SK-N-SH (cell line): ENCODE data around the gene INO80. TPM values are rescaled to one million over a fixed set of nuclear protein-coding genes. Genes with fewer than 3 reads are reported as not detected.

Experiments
- CTCF ChIA-PET: fragments of 300-600, 350-600 bp; formaldehyde crosslinking; extraction: SDS; loops from one replicate; lab custom pipeline; 2021; lab: Yijun Ruan, JAX
- POLR2A ChIA-PET: fragments of 350-600 bp; sonication (Branson Sonifier 250); formaldehyde crosslinking; extraction: SDS; loops from one replicate; lab custom pipeline; 2020; ENCODE audit warnings: antibody characterized with exemption, inconsistent platforms; lab: Yijun Ruan, JAX
- DNase-seq: peaks from one replicate; pipeline ENCODE4 v3.0.0; 2012
- H2AFZ ChIP-seq: fragments of 200-600 bp; sonication (generic); 2 replicates; pipeline ENCODE4 v1.8.1; 2016; ENCODE audit warnings: antibody characterized with exemption, mild to moderate bottlenecking, low read depth
- H3F3A ChIP-seq: fragments of 200-600 bp; sonication (generic); replicated peaks from 2 replicates; pipeline ENCODE3; 2016; ENCODE audit warnings: antibody characterized with exemption, mild to moderate bottlenecking; ENCODE audit not compliant: insufficient read depth
- H3K27ac ChIP-seq, 2 experiments: fragments of 200-500 bp in 1 of 2; fragments of 200-600 bp in 1 of 2; sonication (Bioruptor generic) in 1 of 2; sonication (generic), shearing (Covaris generic) in 1 of 2; 2 replicates each; pipeline versions ENCODE4 v1.5.1 to v1.6.1; 2014 to 2016; ENCODE audit warnings: low read depth in 2 of 2, inconsistent platforms in 1 of 2, low read length in 1 of 2, mild to moderate bottlenecking in 1 of 2, mixed read lengths in 1 of 2
- H3K27me3 ChIP-seq: fragments of 200-600 bp; sonication (generic), shearing (Covaris generic); 2 replicates; pipeline ENCODE4 v1.6.1; 2016; ENCODE audit warnings: mixed run types; ENCODE audit not compliant: insufficient read depth
- H3K36me3 ChIP-seq, 2 experiments: fragments of 200-500 bp in 1 of 2; fragments of 200-600 bp in 1 of 2; sonication (Bioruptor generic) in 1 of 2; sonication (generic) in 1 of 2; replicated peaks in 1 of 2; 2 replicates each; pipeline versions ENCODE3 to v1.5.1; 2014 to 2016; ENCODE audit warnings: low read length in 1 of 2, mild to moderate bottlenecking in 1 of 2; ENCODE audit not compliant: insufficient read depth in 2 of 2, control insufficient read depth in 1 of 2
- H3K4me1 ChIP-seq, 2 experiments: fragments of 200-500 bp in 1 of 2; fragments of 200-600 bp in 1 of 2; sonication (Bioruptor generic) in 1 of 2; sonication (generic), shearing (Covaris generic) in 1 of 2; 2 replicates each; pipeline versions ENCODE4 v1.5.1 to v1.6.1; 2014 to 2016; ENCODE audit warnings: low read depth in 1 of 2, low read length in 1 of 2, mixed run types in 1 of 2; ENCODE audit not compliant: insufficient read depth in 2 of 2, control insufficient read depth in 1 of 2
- H3K4me2 ChIP-seq: fragments of 200-600 bp; sonication (generic), shearing (Covaris generic); 2 replicates; pipeline ENCODE4 v1.6.1; 2017; ENCODE audit warnings: mixed run types
- H3K4me3 ChIP-seq, 2 experiments: fragments of 200-500 bp in 1 of 2; fragments of 200-600 bp in 1 of 2; sonication (Bioruptor generic) in 1 of 2; sonication (generic), shearing (Covaris generic) in 1 of 2; 2 replicates each; pipeline versions ENCODE4 v1.5.1 to v1.8.1; 2014 to 2016; ENCODE audit warnings: low read depth in 2 of 2, inconsistent platforms in 1 of 2, low read length in 1 of 2, mild to moderate bottlenecking in 1 of 2, mixed read lengths in 1 of 2, moderate library complexity in 1 of 2
- H3K79me2 ChIP-seq: fragments of 200-600 bp; sonication (generic); 2 replicates; pipeline ENCODE4 v1.8.1; 2017; ENCODE audit warnings: mild to moderate bottlenecking; ENCODE audit not compliant: insufficient read depth
- H3K9ac ChIP-seq: fragments of 200-600 bp; sonication (generic); 2 replicates; pipeline ENCODE4 v1.6.1; 2017; ENCODE audit warnings: mixed run types
- H3K9me2 ChIP-seq: fragments of 200-600 bp; sonication (generic); 2 replicates; pipeline ENCODE4 v1.6.1; 2017; ENCODE audit warnings: mixed run types
- H3K9me3 ChIP-seq: fragments of 200-600 bp; sonication (generic); 2 replicates; pipeline ENCODE4 v1.6.1; 2017; ENCODE audit warnings: mixed run types, mild to moderate bottlenecking, moderate library complexity
- H4K20me1 ChIP-seq: fragments of 200-600 bp; sonication (generic); 2 replicates; pipeline ENCODE4 v1.6.1; 2017; ENCODE audit warnings: mild to moderate bottlenecking, mixed run types; ENCODE audit not compliant: insufficient read depth
- EZH2phosphoT487 ChIP-seq: fragments of 200-600 bp; sonication (generic); IDR thresholded peaks from 2 replicates; pipeline ENCODE4 v1.6.1; 2017; ENCODE audit warnings: low read depth, mixed run types, mild to moderate bottlenecking, antibody characterized with exemption, moderate library complexity, borderline replicate concordance
- FOXJ3 ChIP-seq: sonication (generic); formaldehyde crosslinking; IDR thresholded peaks from 2 replicates; pipeline ENCODE4 v1.5.1; 2020; ENCODE audit warnings: mild to moderate bottlenecking, missing genetic modification reagents
- FOXM1 ChIP-seq: IDR thresholded peaks from 2 replicates; pipeline ENCODE4 v1.4.0; 2012; ENCODE audit warnings: low read depth, mild to moderate bottlenecking
- GATA2 ChIP-seq: sonication (generic); formaldehyde crosslinking; IDR thresholded peaks from 2 replicates; pipeline ENCODE4 v1.5.0; 2020; ENCODE audit warnings: mild to moderate bottlenecking, missing genetic modification reagents
- JUND ChIP-seq: IDR thresholded peaks from 2 replicates; pipeline ENCODE4 v1.4.0; 2012
- RAD21 ChIP-seq: IDR thresholded peaks from 2 replicates; pipeline ENCODE4 v1.6.1; 2012; ENCODE audit warnings: mild to moderate bottlenecking, low read length
- RCOR1 ChIP-seq: fragments of 150-350 bp; IDR thresholded peaks from 2 replicates; pipeline ENCODE4 v1.6.1; 2017; ENCODE audit warnings: antibody characterized with exemption, low read length
- RFX5 ChIP-seq: IDR thresholded peaks from 2 replicates; pipeline ENCODE4 v1.6.1; 2012; ENCODE audit warnings: mild to moderate bottlenecking, improper control_type of control experiment, low read length
- SIN3A ChIP-seq: IDR thresholded peaks from 2 replicates; pipeline ENCODE4 v1.6.1; 2012; ENCODE audit warnings: low read depth, mild to moderate bottlenecking, low read length, moderate library complexity, borderline replicate concordance
- SMC3 ChIP-seq: IDR thresholded peaks from 2 replicates; pipeline ENCODE4 v1.6.1; 2012; ENCODE audit warnings: low read depth, low read length, improper control_type of control experiment
- TAF1 ChIP-seq: IDR thresholded peaks from 2 replicates; pipeline ENCODE4 v1.6.1; 2012; ENCODE audit warnings: low read depth, mild to moderate bottlenecking, low read length, moderate library complexity, borderline replicate concordance
- TEAD4 ChIP-seq: IDR thresholded peaks from 2 replicates; pipeline ENCODE4 v1.4.0; 2012; ENCODE audit warnings: mild to moderate bottlenecking, borderline replicate concordance; ENCODE audit not compliant: insufficient read depth
- YY1 ChIP-seq: IDR thresholded peaks from 2 replicates; pipeline ENCODE4 v1.4.0; 2012; ENCODE audit warnings: low read depth, mild to moderate bottlenecking
- WGBS: methylation state at CpG from one replicate; pipeline ENCODE4 v1.1.6; 2017; ENCODE audit warnings: low lambda C conversion rate; 5-methylcytosine and 5-hydroxymethylcytosine counted together
- polyA plus RNA-seq, 3 experiments: library from polyadenylated mRNA; depleted of rRNA; stranded (reverse); fragments of >200 nt; gene quantifications; 2 replicates each; pipeline ENCODE4 v1.2.3, GENCODE V29; 2012
- TF ChIP-seq, protein P1 (sequence below): fragments of 200-600 bp; sonication (generic); IDR thresholded peaks from 2 replicates; pipeline ENCODE4 v1.6.1; 2017; ENCODE audit warnings: antibody characterized with exemption, mild to moderate bottlenecking, moderate library complexity
- TF ChIP-seq, protein P2 (sequence below): IDR thresholded peaks from 2 replicates; pipeline ENCODE4 v1.4.0; 2012; ENCODE audit warnings: low read depth
- TF ChIP-seq, protein P3 (sequence below): IDR thresholded peaks from 2 replicates; pipeline ENCODE4 v1.4.0; 2012; ENCODE audit warnings: low read depth, borderline replicate concordance
- TF ChIP-seq, protein P4 (sequence below): IDR thresholded peaks from 2 replicates; pipeline ENCODE4 v1.4.0; 2012; ENCODE audit warnings: low read depth, borderline replicate concordance

The INO80 gene
- polyA plus RNA-seq, 1 of the 3 experiments (the other 2 are of a cell fraction) = 4.6 TPM

DNA sequence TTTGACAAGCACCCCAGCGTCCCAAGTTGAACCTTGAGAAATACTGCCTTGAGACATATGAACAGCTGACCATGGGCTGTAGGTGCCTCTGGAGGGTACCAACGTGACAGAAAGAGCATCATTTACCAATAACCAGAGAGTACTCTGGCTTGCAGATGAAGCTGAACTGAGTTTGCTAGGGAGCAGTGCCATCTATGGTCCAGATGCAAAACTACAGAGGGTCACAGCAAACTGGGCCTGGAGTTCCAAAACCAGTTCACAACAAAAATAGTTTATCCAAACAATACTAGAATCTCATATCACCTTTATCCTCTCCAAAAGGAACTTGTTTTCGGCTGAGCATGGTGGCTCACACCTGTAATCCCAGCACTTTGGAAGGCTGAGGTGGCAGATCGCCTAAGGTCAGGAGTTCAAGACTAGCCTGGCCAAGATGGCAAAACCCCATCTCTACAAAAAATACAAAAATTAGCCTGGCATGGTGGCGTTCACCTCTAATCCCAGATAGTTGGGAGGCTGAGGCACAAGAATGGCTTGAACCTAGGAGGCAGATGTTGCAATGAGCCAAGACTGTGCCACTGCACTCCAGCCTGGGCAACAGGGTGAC lies 93.5 kb downstream of the INO80 start:
- TF ChIP-seq SMC3 (peak; percentile 66), TEAD4 (no peak), RCOR1 (no peak), RAD21 (peak; percentile 91)
- TF ChIP-seq, protein P1, sequence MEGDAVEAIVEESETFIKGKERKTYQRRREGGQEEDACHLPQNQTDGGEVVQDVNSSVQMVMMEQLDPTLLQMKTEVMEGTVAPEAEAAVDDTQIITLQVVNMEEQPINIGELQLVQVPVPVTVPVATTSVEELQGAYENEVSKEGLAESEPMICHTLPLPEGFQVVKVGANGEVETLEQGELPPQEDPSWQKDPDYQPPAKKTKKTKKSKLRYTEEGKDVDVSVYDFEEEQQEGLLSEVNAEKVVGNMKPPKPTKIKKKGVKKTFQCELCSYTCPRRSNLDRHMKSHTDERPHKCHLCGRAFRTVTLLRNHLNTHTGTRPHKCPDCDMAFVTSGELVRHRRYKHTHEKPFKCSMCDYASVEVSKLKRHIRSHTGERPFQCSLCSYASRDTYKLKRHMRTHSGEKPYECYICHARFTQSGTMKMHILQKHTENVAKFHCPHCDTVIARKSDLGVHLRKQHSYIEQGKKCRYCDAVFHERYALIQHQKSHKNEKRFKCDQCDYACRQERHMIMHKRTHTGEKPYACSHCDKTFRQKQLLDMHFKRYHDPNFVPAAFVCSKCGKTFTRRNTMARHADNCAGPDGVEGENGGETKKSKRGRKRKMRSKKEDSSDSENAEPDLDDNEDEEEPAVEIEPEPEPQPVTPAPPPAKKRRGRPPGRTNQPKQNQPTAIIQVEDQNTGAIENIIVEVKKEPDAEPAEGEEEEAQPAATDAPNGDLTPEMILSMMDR = peak; percentile 83
- POLR2A ChIA-PET = interaction anchor here (0.5 kb wide), 1 partner anchor 14 kb away, joined by 3 read pairs; no protein-coding TSS in a partner anchor
- no peaks in the 10 kb centered on the region for H3K9me3 ChIP-seq
- H3F3A ChIP-seq = peaks cover 22% of the 10 kb centered on the region
- DNase-seq = peak; percentile 61
- H3K27ac ChIP-seq = no peak overlapping the region
- H3K4me1 ChIP-seq = peaks cover 2 to 23% of the 10 kb centered on the region in 2 experiments; a peak in 3 of 4 replicates
- peaks cover 26 to 42% of the 10 kb centered on the region in 2 experiments for H3K36me3 ChIP-seq
- H4K20me1 ChIP-seq = no peaks in the 10 kb centered on the region; the same call in 1 of the 2 replicates
- H2AFZ ChIP-seq = no peak overlapping the region
- no peaks in the 10 kb centered on the region for H3K27me3 ChIP-seq
- H3K9me2 ChIP-seq = no peaks in the 10 kb centered on the region
- CTCF ChIA-PET = interaction anchor here (0.5 to 15.7 kb wide), 37 partner anchors 9 to 247 kb away, joined by 3 to 324 read pairs (median 5); partner anchors contain the start of genes CHAC1, DLL4 and VPS18
- no peak overlapping the region; a peak in 1 of 4 replicates for H3K4me3 ChIP-seq
- WGBS = 63% methylated on average over 5 of the region's 5 CpGs
- no peak overlapping the region for H3K4me2 ChIP-seq
- 0 out of 2 replicates have a peak, but pooled peaks cover 5% of the 10 kb centered on the region for H3K79me2 ChIP-seq
- H3K9ac ChIP-seq = no peak overlapping the region

DNA sequence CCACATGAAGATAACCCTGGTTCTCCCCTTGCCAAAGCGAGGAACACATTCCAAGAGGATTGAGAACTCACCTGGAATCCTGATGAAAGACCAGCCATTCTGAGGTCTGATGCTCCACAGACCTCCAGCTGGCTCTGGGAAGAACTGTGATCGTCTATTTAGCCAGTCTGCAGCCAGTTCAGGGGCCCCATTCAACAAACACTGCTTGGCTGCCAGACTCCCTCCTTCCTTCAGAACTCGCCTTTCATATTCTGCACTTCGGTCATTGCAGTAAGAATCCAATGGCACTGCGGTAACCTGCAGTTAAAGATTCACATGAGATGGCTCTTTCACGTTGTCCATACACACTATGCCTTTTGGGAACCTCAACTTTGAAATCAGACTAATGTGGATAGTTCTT lies 95.3 kb downstream of the INO80 start:
- Histone ChIP-seq H3K4me2 (no peak overlapping the region), H3K9me3 (no peaks in the 10 kb centered on the region), H3K4me3 (no peak overlapping the region), H3K27ac (no peak overlapping the region), H3K27me3 (no peaks in the 10 kb centered on the region), H3K79me2 (0 out of 2 replicates have a peak, but pooled peaks cover 5% of the 10 kb centered on the region), H3K4me1 (peaks cover 2 to 30% of the 10 kb centered on the region in 2 experiments; a peak in 3 of 4 replicates), H3K36me3 (peaks cover 25 to 45% of the 10 kb centered on the region in 2 experiments), H3F3A (peaks cover 22% of the 10 kb centered on the region), H2AFZ (no peak overlapping the region), H3K9me2 (no peaks in the 10 kb centered on the region), H4K20me1 (no peaks in the 10 kb centered on the region; the same call in 1 of the 2 replicates), H3K9ac (no peak overlapping the region)
- ChIA-PET POLR2A (no interaction called here), CTCF (interaction anchor here (1.1 to 15.7 kb wide), 7 partner anchors 11 to 117 kb away, joined by 4 to 324 read pairs (median 8); partner anchors contain the start of gene DLL4)
- WGBS = 81% methylated on average over 6 of the region's 6 CpGs
- no peak for DNase-seq
- TF ChIP-seq EZH2phosphoT487 = no peak
- TF ChIP-seq TAF1 = no peak
- no peak for TF ChIP-seq FOXJ3 (CRISPR knock-in tag)
- no peak for TF ChIP-seq YY1
- TF ChIP-seq FOXM1 = no peak
- no peak for TF ChIP-seq SIN3A
- no peak for TF ChIP-seq RFX5
- TF ChIP-seq SMC3 = no peak
- no peak for TF ChIP-seq JUND
- TF ChIP-seq, protein P2, sequence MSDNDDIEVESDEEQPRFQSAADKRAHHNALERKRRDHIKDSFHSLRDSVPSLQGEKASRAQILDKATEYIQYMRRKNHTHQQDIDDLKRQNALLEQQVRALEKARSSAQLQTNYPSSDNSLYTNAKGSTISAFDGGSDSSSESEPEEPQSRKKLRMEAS = no peak
- no peak for TF ChIP-seq GATA2 (CRISPR knock-in tag)
- TF ChIP-seq RAD21 = no peak
- TF ChIP-seq, protein P3, sequence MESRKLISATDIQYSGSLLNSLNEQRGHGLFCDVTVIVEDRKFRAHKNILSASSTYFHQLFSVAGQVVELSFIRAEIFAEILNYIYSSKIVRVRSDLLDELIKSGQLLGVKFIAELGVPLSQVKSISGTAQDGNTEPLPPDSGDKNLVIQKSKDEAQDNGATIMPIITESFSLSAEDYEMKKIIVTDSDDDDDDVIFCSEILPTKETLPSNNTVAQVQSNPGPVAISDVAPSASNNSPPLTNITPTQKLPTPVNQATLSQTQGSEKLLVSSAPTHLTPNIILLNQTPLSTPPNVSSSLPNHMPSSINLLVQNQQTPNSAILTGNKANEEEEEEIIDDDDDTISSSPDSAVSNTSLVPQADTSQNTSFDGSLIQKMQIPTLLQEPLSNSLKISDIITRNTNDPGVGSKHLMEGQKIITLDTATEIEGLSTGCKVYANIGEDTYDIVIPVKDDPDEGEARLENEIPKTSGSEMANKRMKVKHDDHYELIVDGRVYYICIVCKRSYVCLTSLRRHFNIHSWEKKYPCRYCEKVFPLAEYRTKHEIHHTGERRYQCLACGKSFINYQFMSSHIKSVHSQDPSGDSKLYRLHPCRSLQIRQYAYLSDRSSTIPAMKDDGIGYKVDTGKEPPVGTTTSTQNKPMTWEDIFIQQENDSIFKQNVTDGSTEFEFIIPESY = no peak
- TF ChIP-seq, protein P1 = no peak
- TF ChIP-seq, protein P4, sequence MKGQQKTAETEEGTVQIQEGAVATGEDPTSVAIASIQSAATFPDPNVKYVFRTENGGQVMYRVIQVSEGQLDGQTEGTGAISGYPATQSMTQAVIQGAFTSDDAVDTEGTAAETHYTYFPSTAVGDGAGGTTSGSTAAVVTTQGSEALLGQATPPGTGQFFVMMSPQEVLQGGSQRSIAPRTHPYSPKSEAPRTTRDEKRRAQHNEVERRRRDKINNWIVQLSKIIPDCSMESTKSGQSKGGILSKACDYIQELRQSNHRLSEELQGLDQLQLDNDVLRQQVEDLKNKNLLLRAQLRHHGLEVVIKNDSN = no peak
